K562 (cell line): ENCODE data around the gene PRCP. TPM values are rescaled to one million over a fixed set of nuclear protein-coding genes. Genes with fewer than 3 reads are reported as not detected.

ENCODE experiments used
- ATAC-seq: fragments of 200-7000 bp; cut with Tn5 transposase; 3 replicates; pipeline ENCODE4 v1.9.1; 2020; ENCODE audit warnings: moderate library complexity
- BruUV-seq: library from RNA; stranded (reverse); fragments of 400-500 nt; replicated peaks from 2 replicates; lab custom pipeline; 2021; lab: Mats Ljungman, UMichigan
- CTCF ChIA-PET: fragments of 300-600 bp; formaldehyde crosslinking; extraction: SDS; loops from one replicate; lab custom pipeline; 2021; ENCODE audit warnings: low intra/inter-chr PET ratio; lab: Yijun Ruan, JAX
- POLR2A ChIA-PET: fragments of 300-600, 350-650 bp; sonication (Branson Sonifier 250); formaldehyde crosslinking; extraction: SDS; loops from one replicate; lab custom pipeline; 2021; ENCODE audit warnings: antibody characterized with exemption, inconsistent platforms; lab: Yijun Ruan, JAX
- DNase-seq, 4 experiments: peaks; one replicate each; pipeline versions ENCODE4 v3.0.0 to v3.0.0-alpha.2; 2011 to 2018; ENCODE audit warnings: low spot score in 3 of 4, mixed read lengths in 3 of 4; ENCODE audit errors: extremely low read depth in 1 of 4
- FAIRE-seq: peaks from 2 replicates; lab custom pipeline; 2011; peaks lifted over from hg19 to GRCh38; lab: Jason Lieb, UNC
- H2AFZ ChIP-seq: 2 replicates; pipeline ENCODE4 v1.6.0; 2011; ENCODE audit warnings: low read depth, low read length, control low read depth, inconsistent platforms
- H3K27ac ChIP-seq: fragments of 200-600 bp; 3 replicates; pipeline ENCODE4 v1.8.0; 2011; ENCODE audit warnings: low read depth, mild to moderate bottlenecking, control low read depth, inconsistent platforms, low read length, moderate library complexity, mixed read lengths; ENCODE audit errors: extremely low read depth
- H3K27me3 ChIP-seq, 2 experiments: fragments of 300-600 bp in 1 of 2; 2 replicates in 1 of 2; 3 replicates in 1 of 2; pipeline versions ENCODE4 v1.6.0 to v1.8.0; 2011; ENCODE audit warnings: inconsistent platforms in 2 of 2, low read length in 2 of 2, mild to moderate bottlenecking in 1 of 2, mixed read lengths in 1 of 2, moderate library complexity in 1 of 2; ENCODE audit not compliant: control insufficient read depth in 2 of 2, insufficient read depth in 2 of 2
- H3K36me3 ChIP-seq: fragments of 300-600 bp; 3 replicates; pipeline ENCODE4 v1.8.0; 2011; ENCODE audit warnings: mild to moderate bottlenecking, low read length, inconsistent platforms; ENCODE audit not compliant: control insufficient read depth, insufficient read depth
- H3K4me1 ChIP-seq, 2 experiments: fragments of 200-600 bp in 1 of 2; replicated peaks in 1 of 2; 2 replicates in 1 of 2; 3 replicates in 1 of 2; pipeline versions ENCODE4 v1.5.1 to v1.8.0; 2011; ENCODE audit warnings: inconsistent platforms in 2 of 2, low read length in 2 of 2, mild to moderate bottlenecking in 1 of 2, mixed read lengths in 1 of 2, moderate library complexity in 1 of 2; ENCODE audit not compliant: control insufficient read depth in 2 of 2, insufficient read depth in 2 of 2
- H3K4me2 ChIP-seq: 2 replicates; pipeline ENCODE4 v1.6.1; 2011; ENCODE audit warnings: low read length, control low read depth, inconsistent platforms, mixed read lengths; ENCODE audit not compliant: insufficient read depth
- H3K4me3 ChIP-seq: fragments of 200-600 bp; sonication (generic), shearing (Covaris generic); 2 replicates; pipeline ENCODE4 v1.5.1; 2016; ENCODE audit warnings: control low read depth, inconsistent platforms
- H3K79me2 ChIP-seq: fragments of 200-600 bp; 3 replicates; pipeline ENCODE4 v1.8.0; 2011; ENCODE audit warnings: low read length, inconsistent platforms; ENCODE audit not compliant: control insufficient read depth, insufficient read depth
- H3K9ac ChIP-seq, 2 experiments: 2 replicates each; pipeline versions ENCODE4 v1.6.0 to v1.6.1; 2011; ENCODE audit warnings: low read depth in 2 of 2, low read length in 2 of 2, control low read depth in 1 of 2, inconsistent platforms in 1 of 2, mild to moderate bottlenecking in 1 of 2, mixed read lengths in 1 of 2; ENCODE audit not compliant: insufficient read depth in 1 of 2
- H3K9me1 ChIP-seq: one replicate; pipeline ENCODE4 v1.6.0; 2011; ENCODE audit warnings: inconsistent platforms, mild to moderate bottlenecking, low read length, moderate library complexity; ENCODE audit not compliant: control insufficient read depth, insufficient read depth
- H3K9me3 ChIP-seq: replicated peaks from 2 replicates; pipeline ENCODE4 v1.5.1; 2011; ENCODE audit warnings: low read depth, low read length, inconsistent platforms; ENCODE audit not compliant: control insufficient read depth, insufficient read depth
- H4K20me1 ChIP-seq: replicated peaks from 2 replicates; pipeline ENCODE4 v1.6.1; 2011; ENCODE audit warnings: low read length, inconsistent platforms, mixed read lengths; ENCODE audit not compliant: control insufficient read depth, insufficient read depth
- CTBP1 ChIP-seq: fragments of 450-650 bp; IDR thresholded peaks from 2 replicates; pipeline ENCODE4 v1.6.1; 2016; ENCODE audit warnings: borderline replicate concordance
- FOXK2 ChIP-seq, 2 experiments: fragments of 450-650 bp; IDR thresholded peaks in 1 of 2; conservative IDR thresholded peaks in 1 of 2; 2 replicates each; pipeline ENCODE4 v1.6.1; 2016; ENCODE audit warnings: low read depth in 2 of 2, mild to moderate bottlenecking in 1 of 2
- GATA2 ChIP-seq: sonication (generic); formaldehyde crosslinking; IDR thresholded peaks from 2 replicates; pipeline ENCODE4 v1.4.0; 2020; ENCODE audit warnings: mild to moderate bottlenecking, missing genetic modification reagents
- HEY1 ChIP-seq: fragments of 250-450 bp; sonication (Bioruptor Pico); IDR thresholded peaks from 2 replicates; pipeline ENCODE4 v1.5.0; 2020; ENCODE audit warnings: mild to moderate bottlenecking, moderate library complexity, borderline replicate concordance
- MAFK ChIP-seq: IDR thresholded peaks from 2 replicates; pipeline ENCODE4 v1.6.1; 2011; ENCODE audit warnings: low read length, improper control_type of control experiment
- MEIS2 ChIP-seq: fragments of 450-650 bp; IDR thresholded peaks from 2 replicates; pipeline ENCODE4 v1.6.1; 2014; ENCODE audit warnings: mild to moderate bottlenecking; ENCODE audit not compliant: partially characterized antibody
- MIER1 ChIP-seq: fragments of 450-650 bp; IDR thresholded peaks from 2 replicates; pipeline ENCODE4 v1.6.1; 2016; ENCODE audit warnings: antibody characterized with exemption, mild to moderate bottlenecking, low read depth
- NCOA1 ChIP-seq: fragments of 450-650 bp; IDR thresholded peaks from 2 replicates; pipeline ENCODE4 v1.6.1; 2016; ENCODE audit warnings: low read depth
- NFATC3 ChIP-seq: fragments of 450-650 bp; IDR thresholded peaks from 2 replicates; pipeline ENCODE4 v1.6.1; 2017; ENCODE audit warnings: mild to moderate bottlenecking
- PBX2 ChIP-seq, 2 experiments: IDR thresholded peaks in 1 of 2; conservative IDR thresholded peaks in 1 of 2; 2 replicates each; pipeline ENCODE4 v1.6.1; 2016; ENCODE audit warnings: low read depth in 2 of 2, mild to moderate bottlenecking in 1 of 2, missing compliant biosample characterization in 1 of 2, missing genetic modification characterization in 1 of 2, moderate library complexity in 1 of 2
- PKNOX1 ChIP-seq: fragments of 450-650 bp; IDR thresholded peaks from 2 replicates; pipeline ENCODE4 v1.6.1; 2016
- TARDBP ChIP-seq: fragments of 450-650 bp; IDR thresholded peaks from 2 replicates; pipeline ENCODE4 v1.6.1; 2016
- U2AF1 ChIP-seq: fragments of 200-400 bp; formaldehyde crosslinking; optimal IDR thresholded peaks from 2 replicates; pipeline ENCODE3; 2017; ENCODE audit warnings: mild to moderate bottlenecking, low read depth, low read length, moderate library complexity
- ZNF134 ChIP-seq: fragments of 250-450 bp; sonication (Bioruptor Pico); conservative IDR thresholded peaks from 2 replicates; pipeline ENCODE4 v1.4.0; 2020
- WGBS: fragments of 100-300 bp; shearing (Covaris generic); methylation state at CpG from one replicate; pipeline ENCODE4 v1.1.6; 2016; ENCODE audit warnings: low coverage, mixed read lengths; ENCODE audit not compliant: insufficient coverage; ENCODE audit errors: missing lambda C conversion rate; 5-methylcytosine and 5-hydroxymethylcytosine counted together
- in situ Hi-C: fragments of 300-500 bp; cut with MboI; formaldehyde crosslinking; loops from 4 replicates; pipeline ENCODE4 v1.15.0; 2018; ENCODE audit warnings: inconsistent platforms, mixed read lengths
- intact Hi-C: fragments of 100-400 bp; cut with micrococcal nuclease; formaldehyde crosslinking; loops from 2 replicates; pipeline ENCODE4 v1.14.2; 2022
- polyA plus RNA-seq, 8 experiments: library from polyadenylated mRNA; depleted of rRNA in 4 of 8; stranded (reverse) in 5 of 8; unstranded in 3 of 8; fragments of >200 nt; fragmentation: Nextera tagmentation in 2 of 8; fragmentation: Illumina TruSeq in 1 of 8; extraction: Ambion mirVana in 2 of 8; extraction: Trizol in 1 of 8; gene quantifications; 2 replicates each; pipeline versions ENCODE4 v1.2.1 to v1.2.3, GENCODE V29; 2011 to 2014; ENCODE audit warnings: inconsistent platforms in 1 of 8, missing spikeins in 1 of 8
- total RNA-seq, 7 experiments: library from RNA; depleted of rRNA in 6 of 7; stranded (reverse); fragments of >200 nt in 6 of 7; fragmentation: Illumina TruSeq in 2 of 7; extraction: Trizol in 2 of 7; gene quantifications; 2 replicates each; pipeline versions ENCODE4 v1.2.1 to v1.2.3, GENCODE V29; 2011 to 2021; ENCODE audit warnings: low replicate concordance in 1 of 7

PRCP gene
- total and polyA plus RNA-seq, 9 of the 15 experiments (the other 6 are each of a cell fraction or from before 2014, with no cell fraction given), result 9.5 to 43.1 (median 23.2) TPM

GRCh38 chr11:82896183-82896582, 4.0 kb downstream of the PRCP start:
- ATAC-seq, result no peak
- in situ Hi-C loops, result no loop called here

GRCh38 chr11:82895437-82896091, 4.7 kb downstream of the PRCP start:
- in situ Hi-C loops (no loop called here), intact Hi-C loops (no loop called here)
- peaks cover 3 to 9% of the 10 kb centered on the region in 2 experiments for H3K4me1 ChIP-seq
- ChIA-PET CTCF (no interaction called here), POLR2A (no interaction called here)
- no peaks in the 10 kb centered on the region for H3K27me3 ChIP-seq
- FAIRE-seq (no peak), DNase-seq (no peak), ATAC-seq (no peak)
- H3K27ac ChIP-seq, result no peak overlapping the region
- no peak overlapping the region for H2AFZ ChIP-seq
- no peaks in the 10 kb centered on the region for H3K9me3 ChIP-seq
- TF ChIP-seq HEY1 (CRISPR knock-in tag) (no peak), CTBP1 (0 out of 2 replicates have a peak, but pooled peaks have one; percentile 20), PBX2 (CRISPR knock-in tag; IDR thresholded peaks at IDR 0.05; ENCODE audit: low read depth) (no peak), PBX2 (tag; conservative IDR thresholded peaks at IDR 0.05; ENCODE audit: low read depth) (peak; percentile 82), MIER1 (no peak), GATA2 (peak; percentile 10; the same call in 1 of the 2 replicates), MEIS2 (peak; percentile 77), PKNOX1 (peak; percentile 43; the same call in 1 of the 2 replicates), NCOA1 (no peak), TARDBP (no peak)
- no TSS peak for BruUV-seq
- H3K9ac ChIP-seq, result no peak overlapping the region
- no peaks in the 10 kb centered on the region for H3K36me3 ChIP-seq
- H4K20me1 ChIP-seq, result no peaks in the 10 kb centered on the region; the same call in 1 of the 2 replicates
- H3K9me1 ChIP-seq, result no peaks in the 10 kb centered on the region
- H3K4me3 ChIP-seq, result no peak overlapping the region
- peaks cover 24% of the 10 kb centered on the region for H3K79me2 ChIP-seq
- no peak overlapping the region for H3K4me2 ChIP-seq

More at GRCh38 chr11:82896183-82896582, 4.0 kb downstream of the PRCP start:
- H3K36me3 ChIP-seq, result no peaks in the 10 kb centered on the region
- H3K27ac ChIP-seq, result no peak overlapping the region
- no TSS peak for BruUV-seq
- H4K20me1 ChIP-seq, result no peaks in the 10 kb centered on the region
- POLR2A ChIA-PET, result no interaction called here
- no peak overlapping the region for H2AFZ ChIP-seq
- TF ChIP-seq FOXK2 (conservative IDR thresholded peaks at IDR 0.05 in 1 of 2, IDR thresholded peaks at IDR 0.05 in 1 of 2; ENCODE audit: low read depth in 2 of 2) (no peak), NFATC3 (no peak), U2AF1 (no peak), MAFK (no peak), ZNF134 (CRISPR knock-in tag) (peak; percentile 71)
- no peaks in the 10 kb centered on the region for H3K27me3 ChIP-seq
- H3K4me1 ChIP-seq, result peaks cover 7 to 9% of the 10 kb centered on the region in 2 experiments
- H3K4me2 ChIP-seq, result no peak overlapping the region
- no peak overlapping the region for H3K9ac ChIP-seq
- no peaks in the 10 kb centered on the region for H3K9me3 ChIP-seq
- peaks cover 24% of the 10 kb centered on the region for H3K79me2 ChIP-seq
- FAIRE-seq (no peak), DNase-seq (no peak)
- 83% methylated on average over 3 of the region's 6 CpGs for WGBS
- CTCF ChIA-PET, result no interaction called here
- no peak overlapping the region for H3K4me3 ChIP-seq
- intact Hi-C loops, result no loop called here
- no peaks in the 10 kb centered on the region for H3K9me1 ChIP-seq
